ENCODE measurements around the gene PARVG.

- TF ChIP-seq POLR2A (IDR thresholded peaks at IDR 0.05), result no peak
- TF ChIP-seq CTCF (IDR thresholded peaks at IDR 0.05 in 4 of 5, conservative IDR thresholded peaks at IDR 0.05 in 1 of 5), result no peak
Observed at GRCh38 chr22:44218071-44218470, 37.3 kb downstream of the PARVG start.

Data from gastrocnemius medialis (tissue), 4 donors.